M059J (cell line): ENCODE results near the gene UTS2R. TPM values are rescaled to one million over a fixed set of nuclear protein-coding genes. Genes with fewer than 3 reads are reported as not detected.
"Not testable (repeated sequence)": the region's sequence is repeated elsewhere in the genome, so short reads cannot be mapped to it uniquely, and the experiment has no call there.

Experiments
- DNase-seq: peaks from one replicate; pipeline ENCODE4 v3.0.0-alpha.2; 2012; ENCODE audit warnings: low read depth
- total RNA-seq: library from RNA; depleted of rRNA; stranded (reverse); fragments of >200 nt; shearing (Covaris generic); gene quantifications from 2 replicates; pipeline ENCODE4 v1.2.3, GENCODE V29; 2014

UTS2R gene
- total RNA-seq, 1 experiment from 2014 or later: not detected

GRCh38 chr17:82354804-82355308, 16.7 kb upstream of the UTS2R start:
- no peak for DNase-seq

- DNase-seq: no peak
Observed at GRCh38 chr17:82355770-82356427, 15.7 kb upstream of the UTS2R start.

GRCh38 chr17:82356845-82357355, 14.7 kb upstream of the UTS2R start:
- no peak for DNase-seq

DNA sequence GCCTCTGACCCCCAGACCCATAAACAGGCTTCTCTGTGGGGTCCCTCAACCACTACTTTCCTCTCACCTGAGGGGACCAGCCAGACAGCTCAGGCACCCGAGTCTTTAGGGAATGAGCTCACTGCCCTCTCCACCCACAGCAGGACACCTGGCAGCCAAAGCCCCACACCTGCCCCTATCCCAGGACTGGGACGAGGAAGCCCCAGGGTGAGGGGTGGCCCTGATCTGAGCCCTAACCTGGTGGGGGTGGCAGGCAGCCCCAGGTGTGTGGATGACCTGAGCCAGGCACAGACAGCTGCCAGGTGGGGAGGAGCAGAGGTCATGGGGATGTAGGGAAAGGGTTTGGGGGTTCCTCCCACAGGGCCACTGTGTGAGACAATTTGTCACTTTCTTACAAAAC, 14.2 kb upstream of the UTS2R start:
- no peak for DNase-seq

DNA sequence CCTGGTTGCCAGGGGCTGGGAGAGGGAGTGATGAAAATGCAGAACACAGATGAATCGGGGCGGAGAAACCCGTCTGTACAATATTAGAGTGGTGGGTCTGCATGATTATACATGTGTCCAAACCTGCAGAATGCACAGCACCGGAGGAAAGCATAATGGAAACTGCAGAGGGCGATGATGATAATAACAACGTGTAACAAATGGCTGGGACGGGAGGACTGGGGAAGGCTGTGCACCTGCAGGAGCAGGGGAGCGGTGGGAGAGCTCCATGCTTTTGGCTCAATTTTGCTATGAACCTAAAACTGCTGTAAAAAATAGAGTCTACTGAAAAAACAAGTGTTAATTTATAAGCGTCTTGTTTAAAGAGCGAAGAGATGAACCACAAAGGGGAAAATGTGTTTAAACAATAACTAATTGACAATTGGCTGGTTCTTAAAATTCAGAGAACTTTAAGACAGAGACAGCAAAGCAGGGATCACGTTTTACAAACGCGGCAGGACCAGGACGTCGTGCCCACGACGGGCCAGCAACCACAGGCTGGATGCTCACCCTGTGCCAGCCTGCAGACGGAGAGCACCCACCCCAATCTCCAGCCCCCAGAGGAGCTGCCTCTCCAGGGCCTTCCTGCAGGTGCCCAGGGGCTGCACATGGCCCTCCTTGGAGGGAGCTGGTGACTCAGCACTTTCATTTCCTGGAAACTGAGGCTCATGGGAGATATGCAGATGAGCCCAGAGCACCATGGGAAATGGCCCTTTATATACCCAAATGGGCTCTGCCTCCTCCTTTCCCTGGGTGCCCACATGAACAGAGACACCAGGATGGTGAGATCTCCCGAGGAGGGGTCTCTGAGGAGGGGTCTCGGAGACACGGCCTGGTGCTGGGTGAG, 12.9 kb upstream of the UTS2R start, which contains the start of gene TEX19:
Gene TEX19, plus strand, starts transcription at position 783 of the 886 bp plus-strand sequence. CDS start 2,904 bp downstream, outside the sequence.
- DNase-seq: no peak

DNA sequence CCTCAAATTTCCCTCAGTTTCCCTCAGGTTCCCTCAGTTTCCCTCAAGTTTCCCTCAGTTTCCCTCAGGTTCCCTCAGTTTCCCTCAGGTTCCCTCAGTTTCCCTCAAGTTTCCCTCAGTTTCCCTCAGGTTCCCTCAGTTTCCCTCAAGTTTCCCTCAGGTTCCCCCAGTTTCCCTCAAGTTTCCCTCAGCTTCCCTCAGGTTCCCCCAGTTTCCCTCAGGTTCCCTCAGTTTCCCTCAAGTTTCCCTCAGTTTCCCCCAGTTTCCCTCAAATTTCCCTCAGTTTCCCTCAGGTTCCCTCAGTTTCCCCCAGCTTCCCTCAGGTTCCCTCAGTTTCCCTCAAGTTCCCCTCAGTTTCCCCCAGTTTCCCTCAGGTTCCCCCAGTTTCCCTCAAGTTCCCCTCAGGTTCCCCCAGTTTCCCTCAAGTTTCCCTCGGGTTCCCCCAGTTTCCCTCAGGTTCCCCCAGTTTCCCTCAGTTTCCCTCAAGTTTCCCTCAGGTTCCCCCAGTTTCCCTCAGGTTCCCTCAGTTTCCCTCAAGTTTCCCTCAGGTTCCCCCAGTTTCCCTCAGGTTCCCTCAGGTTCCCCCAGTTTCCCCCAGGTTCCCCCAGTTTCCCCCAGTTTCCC, 12.0 kb upstream of the UTS2R start:
- not testable (repeated sequence) for DNase-seq

GRCh38 chr17:82361885-82362633, 9.5 kb upstream of the UTS2R start:
- DNase-seq: no peak

GRCh38 chr17:82365606-82366295, 5.8 kb upstream of the UTS2R start:
- no peak for DNase-seq

DNA sequence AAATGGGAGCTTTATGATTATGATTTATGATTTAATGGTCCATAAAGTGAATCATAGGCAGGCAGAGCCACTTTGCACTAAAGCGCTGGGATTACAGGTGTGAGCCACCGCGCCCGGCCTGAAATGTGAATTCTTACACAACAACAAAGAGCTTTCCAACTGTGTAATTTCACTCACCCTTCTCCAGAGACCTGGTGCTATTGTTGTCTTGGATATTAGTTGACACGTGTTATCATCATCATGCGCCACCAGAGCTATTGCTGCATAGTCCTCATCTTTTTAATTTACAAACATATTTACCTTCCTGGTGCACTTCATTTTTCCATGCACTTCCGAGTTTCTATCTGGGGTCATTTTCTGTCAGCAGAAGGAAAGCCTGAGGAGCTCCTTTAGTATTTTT, 4.8 kb upstream of the UTS2R start:
- no peak for DNase-seq

- peak; percentile 17 for DNase-seq
Observed at GRCh38 chr17:82367724-82368524, 3.6 kb upstream of the UTS2R start.

DNA sequence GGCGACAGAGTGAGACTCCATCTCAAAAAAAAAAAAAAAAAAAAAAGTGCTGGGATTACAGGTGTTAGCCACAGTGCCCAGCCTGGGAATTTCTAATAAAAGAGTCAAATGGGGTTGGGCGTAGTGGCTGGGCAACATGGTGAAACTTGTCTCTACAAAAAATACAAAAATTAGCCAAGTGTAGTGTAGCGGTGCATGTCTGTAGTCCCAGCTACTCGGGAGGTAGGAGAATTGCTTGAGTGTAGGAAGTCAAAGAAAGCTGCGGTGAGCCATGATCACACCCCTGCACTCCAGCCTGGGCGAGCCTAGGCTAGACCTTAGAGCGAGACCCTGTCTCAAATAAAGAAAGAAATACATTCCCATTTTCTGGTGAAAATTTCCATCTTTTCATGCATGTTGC, 2.4 kb upstream of the UTS2R start:
- DNase-seq: no peak

- peak; percentile 18 for DNase-seq
Observed at GRCh38 chr17:82370471-82371332, 863 bp upstream of the UTS2R start.

DNA sequence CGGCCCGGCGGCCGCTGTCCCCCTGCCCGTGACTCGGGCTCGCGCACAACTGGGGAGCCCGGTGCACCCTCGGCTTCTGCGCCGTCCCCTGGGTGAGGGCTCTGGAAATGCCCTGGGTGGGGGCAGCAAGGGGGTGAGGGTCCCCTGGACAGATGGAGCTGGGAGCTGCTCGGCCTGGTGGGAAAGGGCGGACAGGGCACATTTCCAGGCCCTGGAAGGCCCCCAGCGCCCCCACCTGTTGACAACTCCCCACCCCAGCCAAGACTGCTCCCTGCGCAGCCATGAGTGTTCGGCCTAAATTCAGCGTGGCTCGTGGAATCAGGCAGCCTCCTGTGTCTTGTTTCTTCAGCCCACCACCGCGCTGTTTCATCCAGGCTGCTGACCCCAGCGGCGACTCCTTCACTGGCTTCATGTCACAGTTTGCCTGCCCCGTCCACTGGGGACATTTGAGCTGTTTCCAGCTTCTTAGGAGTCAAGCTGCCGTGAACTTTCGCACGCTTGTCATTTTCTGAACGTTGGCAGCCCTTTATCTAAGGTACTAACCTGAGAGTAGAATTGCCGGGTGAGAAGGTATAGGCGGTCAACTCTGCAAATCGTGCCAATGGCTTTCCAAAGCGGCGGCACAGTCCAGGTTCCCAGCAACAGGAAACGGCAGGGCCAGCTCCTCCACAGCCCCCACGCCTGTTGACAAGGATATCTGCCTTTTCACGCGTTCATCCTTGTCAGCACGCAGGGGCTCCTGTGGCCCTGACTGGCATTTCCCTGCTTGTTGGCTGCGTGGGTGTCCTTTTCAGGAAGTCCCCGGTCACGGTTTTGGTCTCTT, 895 bp downstream of the UTS2R start:
- no peak for DNase-seq

DNA sequence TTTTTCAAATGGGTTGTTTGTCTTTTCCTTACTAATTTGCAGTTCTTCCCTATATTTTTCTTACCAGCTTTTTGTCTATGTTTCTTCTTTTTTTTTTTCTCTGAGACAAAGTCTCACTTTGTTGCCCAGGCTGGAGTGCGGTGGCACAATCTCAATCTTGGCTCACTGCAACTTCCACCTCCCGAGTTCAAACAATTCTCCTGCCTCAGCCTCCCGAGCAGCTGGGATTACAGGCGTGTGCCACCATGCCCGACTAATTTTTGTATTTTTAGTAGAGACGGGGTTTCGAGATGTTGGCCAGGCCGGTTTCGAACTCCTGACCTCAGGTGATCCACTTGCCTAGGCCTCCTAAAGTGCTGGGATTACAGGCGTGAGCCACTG, 1.5 kb downstream of the UTS2R start:
- not testable (repeated sequence) for DNase-seq

GRCh38 chr17:82373731-82374625, 2.4 kb downstream of the UTS2R start:
- DNase-seq: no peak

GRCh38 chr17:82374626-82375331, 3.2 kb downstream of the UTS2R start:
- DNase-seq: no peak
